SK-N-SH (cell line): Measurements from ENCODE around the gene PLLP.

Experiments
- CTCF ChIP-seq: fragments of 200-600 bp; sonication (generic); IDR thresholded peaks from 2 replicates; pipeline ENCODE4 v1.6.1; 2017; ENCODE audit warnings: antibody characterized with exemption, mild to moderate bottlenecking, moderate library complexity
- EP300 ChIP-seq, 2 experiments: IDR thresholded peaks; 2 replicates each; pipeline versions ENCODE4 v1.4.0 to v1.6.1; 2012; ENCODE audit warnings: borderline replicate concordance in 1 of 2, low read depth in 1 of 2, low read length in 1 of 2
- EZH2phosphoT487 ChIP-seq: fragments of 200-600 bp; sonication (generic); IDR thresholded peaks from 2 replicates; pipeline ENCODE4 v1.6.1; 2017; ENCODE audit warnings: low read depth, mixed run types, mild to moderate bottlenecking, antibody characterized with exemption, moderate library complexity, borderline replicate concordance
- IRF3 ChIP-seq: fragments of 150-350 bp; IDR thresholded peaks from 2 replicates; pipeline ENCODE4 v1.6.1; 2016; ENCODE audit warnings: mild to moderate bottlenecking, low read depth, low read length
- RCOR1 ChIP-seq: fragments of 150-350 bp; IDR thresholded peaks from 2 replicates; pipeline ENCODE4 v1.6.1; 2017; ENCODE audit warnings: antibody characterized with exemption, low read length
- REST ChIP-seq: IDR thresholded peaks from 2 replicates; pipeline ENCODE4 v1.6.1; 2012; ENCODE audit warnings: mild to moderate bottlenecking, low read depth, low read length, moderate library complexity
- SIN3A ChIP-seq: IDR thresholded peaks from 2 replicates; pipeline ENCODE4 v1.6.1; 2012; ENCODE audit warnings: low read depth, mild to moderate bottlenecking, low read length, moderate library complexity, borderline replicate concordance
- TEAD4 ChIP-seq: IDR thresholded peaks from 2 replicates; pipeline ENCODE4 v1.4.0; 2012; ENCODE audit warnings: mild to moderate bottlenecking, borderline replicate concordance; ENCODE audit not compliant: insufficient read depth

GRCh38 chr16:57235128-57236021, 49.1 kb downstream of the PLLP start:
- no peak for TF ChIP-seq CTCF
- no peak for TF ChIP-seq SIN3A
- no peak for TF ChIP-seq REST
- no peak for TF ChIP-seq IRF3
- no peak for TF ChIP-seq EP300 (IDR thresholded peaks at IDR 0.05; ENCODE audit: borderline replicate concordance in 1 of 2, low read depth in 1 of 2, low read length in 1 of 2)
- no peak for TF ChIP-seq EZH2phosphoT487
- TF ChIP-seq RCOR1, result no peak
- TF ChIP-seq TEAD4, result no peak
